GM19468 (cell line): Measurements from ENCODE around the gene TP53.

Experiments
- ATAC-seq: cut with Tn5 transposase; IDR thresholded peaks from one replicate; pipeline ENCODE4 v1.9.1; 2021; ENCODE audit warnings: mild to moderate bottlenecking, moderate library complexity, moderate number of reproducible peaks; ENCODE audit not compliant: unreplicated experiment; ENCODE audit errors: extremely low read depth

The TP53 gene

DNA sequence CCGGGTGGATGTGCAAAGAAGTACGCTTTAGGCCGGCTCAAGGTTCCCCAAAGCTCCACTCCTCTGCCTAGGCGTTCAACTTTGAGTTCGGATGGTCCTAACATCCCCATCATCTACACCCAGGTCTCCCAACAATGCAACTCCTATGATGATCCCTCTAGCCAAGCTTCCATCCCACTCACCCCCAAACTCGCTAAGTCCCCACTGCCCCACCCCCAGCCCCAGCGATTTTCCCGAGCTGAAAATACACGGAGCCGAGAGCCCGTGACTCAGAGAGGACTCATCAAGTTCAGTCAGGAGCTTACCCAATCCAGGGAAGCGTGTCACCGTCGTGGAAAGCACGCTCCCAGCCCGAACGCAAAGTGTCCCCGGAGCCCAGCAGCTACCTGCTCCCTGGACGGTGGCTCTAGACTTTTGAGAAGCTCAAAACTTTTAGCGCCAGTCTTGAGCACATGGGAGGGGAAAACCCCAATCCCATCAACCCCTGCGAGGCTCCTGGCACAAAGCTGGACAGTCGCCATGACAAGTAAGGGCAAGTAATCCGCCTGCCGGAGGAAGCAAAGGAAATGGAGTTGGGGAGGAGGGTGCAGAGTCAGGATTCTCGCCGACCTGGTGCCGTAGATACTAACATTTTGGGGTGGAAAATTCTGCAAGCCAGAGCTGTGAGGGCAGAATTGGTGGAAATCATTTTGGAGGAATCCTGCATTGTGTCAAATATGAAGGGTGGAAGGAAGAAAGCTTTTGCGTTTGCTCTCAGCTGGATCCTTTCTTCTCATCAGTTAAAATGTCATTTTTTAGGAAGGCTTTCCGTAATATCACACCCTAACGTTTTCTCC is at the start of gene TP53:
Gene TP53, minus strand, starts transcription at position 419 of the 836 bp plus-strand sequence. CDS start 10,896 bp downstream, outside the sequence.
- no peak for ATAC-seq

DNA sequence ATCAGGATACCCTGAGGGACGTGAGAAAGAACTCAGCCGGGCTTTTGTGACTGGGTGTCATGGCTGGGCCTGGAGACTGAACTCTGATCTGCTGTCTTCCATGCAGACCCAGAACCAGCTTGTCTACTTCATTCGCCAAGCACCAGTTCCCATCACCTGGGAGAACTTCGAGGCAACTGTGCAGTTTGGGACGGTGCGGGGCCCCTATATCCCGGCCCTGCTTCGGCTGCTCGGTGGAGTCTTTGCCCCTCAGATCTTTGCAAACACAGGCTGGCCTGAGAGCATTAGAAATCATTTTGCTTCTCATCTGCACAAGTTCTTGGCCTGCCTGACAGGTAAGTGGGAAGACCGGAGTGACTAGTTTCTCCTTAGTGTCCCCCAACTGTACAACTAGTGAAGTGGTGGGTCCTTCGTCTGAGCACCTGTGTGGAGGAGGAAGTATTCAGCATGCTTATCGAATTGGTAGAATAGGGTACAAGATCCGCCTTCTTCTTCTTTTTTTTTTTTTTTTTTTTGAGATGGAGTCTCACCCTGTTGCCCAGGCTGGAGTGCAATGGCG is 45.8 kb upstream of the TP53 start:
- no peak for ATAC-seq

DNA sequence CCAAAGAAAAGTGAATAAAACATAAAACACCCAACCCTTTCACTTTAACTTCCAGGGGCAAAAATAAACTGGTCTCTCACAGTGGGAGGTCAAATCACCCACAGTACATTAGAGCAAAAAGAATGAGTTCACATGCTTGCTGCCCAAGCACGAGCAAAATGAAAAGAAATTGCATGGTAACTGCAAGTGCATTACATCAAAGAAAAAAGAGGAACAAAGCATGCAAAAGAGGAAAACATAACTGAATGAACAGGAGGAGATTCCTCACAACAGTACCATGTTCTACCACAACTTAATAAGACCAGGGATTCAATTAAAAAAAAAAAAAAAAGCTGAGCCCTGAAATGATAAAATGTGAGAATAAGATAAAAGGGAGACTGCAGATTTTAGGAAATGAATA is 42.5 kb upstream of the TP53 start:
- no peak for ATAC-seq

DNA sequence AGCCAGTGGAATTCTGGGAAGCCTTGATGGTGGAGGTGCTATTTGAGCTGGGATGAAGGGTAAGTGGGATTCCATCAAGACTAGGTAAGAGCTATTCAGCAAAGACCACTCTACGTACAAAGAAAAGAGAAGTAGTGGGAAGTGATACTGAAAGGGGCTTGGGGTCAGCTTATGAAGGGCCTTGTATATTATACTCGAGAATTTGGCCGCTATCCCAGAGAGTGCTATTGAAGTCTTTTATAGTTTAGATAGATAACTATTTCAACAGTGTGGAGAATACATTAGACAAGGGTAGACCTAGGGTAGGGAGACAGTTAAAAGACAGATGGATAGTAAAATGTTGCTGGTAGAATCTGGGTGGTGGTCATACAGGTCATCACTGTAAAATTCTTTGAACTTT is 40.6 kb upstream of the TP53 start:
- ATAC-seq = no peak

DNA sequence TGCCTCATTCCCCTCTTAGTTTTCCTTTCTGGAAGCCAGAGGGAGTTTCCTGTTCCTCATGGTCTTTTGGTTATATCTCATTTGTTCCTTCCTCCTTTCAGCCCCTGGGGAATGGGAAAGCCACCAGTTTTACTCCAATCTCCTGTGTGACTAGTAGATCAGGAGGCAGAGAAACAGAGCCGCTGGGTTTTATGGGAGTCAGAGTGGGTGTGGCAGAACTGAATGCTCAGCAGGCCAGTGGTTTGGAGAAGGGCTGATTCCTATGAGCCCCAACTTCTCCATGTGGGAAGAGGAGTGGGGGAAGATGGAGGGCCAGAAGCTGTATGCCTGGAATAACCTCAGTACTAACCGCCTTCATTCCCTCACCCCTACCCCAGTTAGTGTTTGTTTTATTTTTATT is 34.3 kb upstream of the TP53 start:
- ATAC-seq = no peak

DNA sequence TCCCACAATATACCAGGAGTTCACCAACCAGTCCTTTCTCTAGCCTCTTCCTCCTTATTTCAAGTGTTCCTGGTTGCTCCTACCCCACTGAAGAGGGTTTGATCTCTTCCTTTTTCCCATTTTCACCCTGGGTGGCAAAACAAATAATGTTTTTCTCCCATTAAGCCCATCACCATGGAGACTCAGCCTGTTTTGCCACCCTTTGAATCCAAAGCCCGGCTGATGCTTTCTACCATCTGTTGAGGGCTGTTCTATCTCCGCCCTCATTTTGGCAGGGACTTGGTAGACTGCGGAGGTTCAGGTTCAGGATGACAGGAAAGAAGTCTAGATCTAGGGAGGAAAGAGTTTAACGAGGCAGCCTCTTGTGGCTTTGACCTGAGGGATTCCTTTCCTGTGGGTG is 32.8 kb upstream of the TP53 start:
- no peak for ATAC-seq

DNA sequence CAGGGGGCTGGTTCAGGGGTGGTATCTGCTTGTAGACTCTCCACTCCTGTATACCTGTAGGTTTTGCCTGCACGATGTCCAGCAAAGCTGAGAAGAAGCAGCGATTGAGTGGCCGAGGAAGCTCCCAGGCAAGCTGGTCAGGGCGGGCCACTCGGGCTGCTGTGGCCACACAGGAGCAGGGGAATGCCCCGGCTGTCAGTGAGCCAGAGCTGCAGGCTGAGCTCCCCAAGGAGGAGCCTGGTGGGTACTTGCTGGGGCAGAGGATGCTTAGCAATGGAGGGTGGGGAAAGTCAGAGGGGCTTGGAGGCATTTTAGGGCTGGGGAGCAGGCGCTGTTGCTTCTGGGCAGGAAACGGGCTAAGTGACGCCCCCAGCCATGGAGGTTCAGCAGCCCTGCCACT is 32.4 kb upstream of the TP53 start:
- no peak for ATAC-seq

DNA sequence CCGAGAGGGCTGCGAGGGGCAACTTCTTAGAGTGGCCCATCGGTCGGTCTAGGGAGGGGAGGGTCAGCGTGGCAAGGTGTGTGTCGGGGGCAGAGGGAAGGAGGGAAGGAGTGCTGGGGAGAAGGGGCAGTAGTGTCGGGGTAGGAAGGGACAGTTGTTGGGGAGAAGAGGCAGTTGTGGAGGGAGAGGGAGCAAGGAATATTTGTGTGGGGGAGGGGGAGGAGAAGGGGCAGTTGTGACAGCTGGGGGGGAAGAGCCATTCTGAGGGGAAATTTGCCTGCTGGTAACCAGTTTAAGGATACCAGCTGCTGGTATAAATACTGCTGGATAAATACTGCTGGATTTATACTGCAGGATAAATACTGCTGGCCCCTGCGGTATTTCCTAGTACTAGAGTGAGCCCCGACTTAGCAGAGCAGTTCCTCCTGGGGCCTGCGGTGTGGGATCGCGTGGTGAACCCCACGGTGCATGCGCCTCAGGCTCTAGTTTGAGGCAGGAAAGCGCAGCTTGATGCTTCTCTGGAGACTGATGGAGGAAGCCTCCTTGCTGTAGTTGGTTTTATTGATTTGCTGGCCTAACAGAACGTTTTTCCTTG is 30.6 kb upstream of the TP53 start:
- no peak for ATAC-seq

DNA sequence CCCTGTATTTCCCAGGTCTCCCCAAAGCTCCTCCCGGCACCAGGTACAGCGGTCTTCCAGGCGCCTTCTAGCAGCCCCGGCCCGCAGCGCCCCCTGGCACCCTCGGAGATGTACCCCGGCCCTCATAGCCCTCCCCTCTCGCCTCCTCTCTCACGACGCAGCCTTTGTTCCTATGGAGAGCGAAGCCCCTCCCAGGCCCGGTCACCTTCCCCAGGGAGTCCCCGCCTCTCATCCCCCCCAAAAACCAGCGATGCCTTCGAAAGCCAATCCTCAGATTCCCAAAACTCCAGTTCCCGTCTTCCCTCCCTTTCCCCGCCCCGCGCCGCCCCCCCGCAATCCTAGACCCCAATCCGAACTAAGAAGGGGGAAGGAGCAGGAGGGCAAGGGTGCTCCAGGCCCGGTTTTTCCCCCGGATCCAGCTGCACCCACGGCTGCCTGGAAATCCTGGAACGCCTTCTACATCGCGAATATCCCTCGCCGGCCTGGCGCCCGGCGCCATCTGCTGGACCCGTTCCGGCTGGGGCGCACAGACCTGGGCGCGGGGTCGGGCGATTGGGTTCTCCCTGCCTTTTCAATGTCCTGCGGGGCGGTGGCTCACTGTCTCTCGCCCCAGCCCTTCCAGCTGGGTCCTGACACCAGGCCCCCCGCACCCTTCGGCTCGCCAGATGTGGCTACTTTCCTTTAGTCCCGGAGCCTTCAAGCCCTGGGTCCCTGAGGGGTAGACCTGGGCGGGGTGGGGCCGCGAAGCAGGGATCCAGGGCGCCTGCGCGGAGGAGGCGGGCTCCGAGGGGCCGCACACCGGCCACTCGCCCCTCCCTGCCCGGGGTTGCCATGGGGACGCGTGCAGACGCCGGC is 29.8 kb upstream of the TP53 start, which contains the start of gene DNAH2:
Gene DNAH2, plus strand, starts transcription at position 844 of the 855 bp plus-strand sequence. CDS start 1,991 bp downstream, outside the sequence.
- no peak for ATAC-seq

DNA sequence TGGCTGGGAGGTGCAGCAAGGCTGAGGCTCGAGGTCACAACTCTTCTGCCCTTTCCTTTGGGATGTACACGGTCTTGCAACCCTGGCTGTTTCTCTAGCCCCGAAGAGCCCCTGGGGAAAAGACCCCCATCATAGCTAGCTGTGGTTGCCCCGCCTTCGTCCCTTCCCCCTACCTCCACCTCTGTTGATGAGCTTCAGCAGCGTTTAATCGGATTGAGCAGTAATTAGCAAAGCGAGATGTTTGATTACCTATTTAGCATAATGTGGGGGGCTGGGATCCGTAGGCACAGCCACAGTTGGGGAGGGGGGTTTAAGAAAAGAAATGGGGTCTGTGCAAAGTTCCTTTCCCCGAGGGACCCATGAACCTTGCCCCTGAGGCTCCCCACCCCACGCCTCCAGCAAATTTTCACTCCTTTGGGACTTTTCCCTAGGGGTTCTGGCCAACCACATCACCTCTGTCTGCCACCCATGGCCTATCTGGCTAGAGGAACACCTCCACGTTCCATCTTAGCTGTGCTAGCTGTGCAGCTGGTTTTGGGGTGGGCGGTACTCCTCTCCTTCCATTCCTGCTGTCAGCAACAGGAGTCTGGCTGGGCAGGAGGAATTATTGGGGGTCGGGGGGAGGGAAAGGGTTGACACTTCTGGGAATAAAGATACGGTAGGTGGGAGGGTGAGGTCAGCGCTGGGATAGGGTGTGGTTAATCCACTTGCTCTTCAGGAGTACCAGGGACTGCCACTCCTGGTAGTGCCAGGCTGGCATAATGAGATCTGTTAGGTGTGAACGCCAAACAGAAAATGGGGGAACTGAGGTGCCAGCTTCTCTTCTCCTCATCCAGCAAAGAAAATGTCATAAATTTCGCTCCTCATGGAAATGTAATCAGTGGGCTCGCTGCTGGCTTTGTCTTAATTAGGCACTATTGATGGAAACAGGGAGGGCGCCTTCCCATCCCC is 28.9 kb upstream of the TP53 start:
- ATAC-seq = no peak

DNA sequence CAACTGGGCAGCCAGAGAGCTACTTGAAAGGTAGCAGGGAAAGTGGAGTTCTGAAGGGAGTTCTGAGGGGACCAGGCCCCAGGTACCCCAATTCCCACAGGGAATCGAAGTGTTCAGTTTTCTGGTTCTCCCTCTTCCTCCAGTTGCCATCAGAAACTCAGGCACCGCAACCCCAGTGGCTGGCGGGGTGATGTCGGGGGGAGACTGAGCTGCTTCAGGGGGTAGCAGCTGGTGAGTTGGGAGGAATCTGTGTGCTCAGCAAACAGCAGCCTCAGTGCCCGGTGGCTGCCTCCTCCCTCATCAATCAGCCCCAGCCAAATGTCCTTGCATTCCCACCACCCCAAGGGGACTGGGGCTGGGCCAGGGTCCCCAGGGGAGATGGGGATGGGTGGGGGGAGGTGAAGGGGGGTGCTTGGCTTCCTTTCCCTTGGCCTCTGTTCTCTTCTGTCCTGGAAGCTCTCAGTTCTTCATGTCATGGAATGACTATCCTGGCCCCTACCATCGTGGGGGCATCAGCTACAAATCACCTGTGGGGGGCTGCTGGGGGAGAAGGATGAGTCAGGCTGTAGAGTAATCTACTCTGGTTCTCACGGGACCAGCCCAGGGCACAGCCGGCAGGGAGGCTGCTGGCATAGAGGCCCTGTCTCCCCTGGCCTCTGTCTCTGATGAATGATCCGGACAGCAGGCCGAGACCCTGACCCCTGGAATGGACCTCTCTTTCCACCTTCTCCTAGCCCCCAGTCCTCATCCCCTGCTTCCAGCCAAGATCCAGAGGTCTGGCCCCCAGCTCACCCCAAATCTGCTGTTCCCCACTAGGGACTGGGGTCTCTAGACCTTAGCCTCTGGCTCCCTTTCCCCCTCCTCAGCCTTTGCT is 27.7 kb upstream of the TP53 start:
- ATAC-seq = no peak

DNA sequence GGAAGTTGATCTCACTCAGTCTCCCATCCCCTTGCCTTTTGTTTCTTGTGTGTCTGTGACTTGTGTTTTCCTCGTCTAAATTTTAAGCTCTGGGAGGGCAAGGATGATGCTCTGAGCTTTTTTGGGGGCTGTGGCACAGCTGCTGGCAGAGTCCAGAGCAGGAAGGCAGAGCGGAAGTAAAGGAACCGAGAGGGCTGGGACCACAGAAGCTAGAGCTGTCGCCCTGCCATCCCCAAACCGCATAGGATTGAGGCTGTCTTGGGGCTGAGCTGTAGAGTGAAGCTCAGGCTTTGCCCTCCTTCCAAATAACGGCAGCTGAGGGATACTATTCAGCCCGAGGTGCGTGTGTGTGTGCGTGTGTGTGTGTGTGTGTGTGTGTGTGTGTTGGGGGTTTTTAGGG is 26.5 kb upstream of the TP53 start:
- ATAC-seq = no peak

DNA sequence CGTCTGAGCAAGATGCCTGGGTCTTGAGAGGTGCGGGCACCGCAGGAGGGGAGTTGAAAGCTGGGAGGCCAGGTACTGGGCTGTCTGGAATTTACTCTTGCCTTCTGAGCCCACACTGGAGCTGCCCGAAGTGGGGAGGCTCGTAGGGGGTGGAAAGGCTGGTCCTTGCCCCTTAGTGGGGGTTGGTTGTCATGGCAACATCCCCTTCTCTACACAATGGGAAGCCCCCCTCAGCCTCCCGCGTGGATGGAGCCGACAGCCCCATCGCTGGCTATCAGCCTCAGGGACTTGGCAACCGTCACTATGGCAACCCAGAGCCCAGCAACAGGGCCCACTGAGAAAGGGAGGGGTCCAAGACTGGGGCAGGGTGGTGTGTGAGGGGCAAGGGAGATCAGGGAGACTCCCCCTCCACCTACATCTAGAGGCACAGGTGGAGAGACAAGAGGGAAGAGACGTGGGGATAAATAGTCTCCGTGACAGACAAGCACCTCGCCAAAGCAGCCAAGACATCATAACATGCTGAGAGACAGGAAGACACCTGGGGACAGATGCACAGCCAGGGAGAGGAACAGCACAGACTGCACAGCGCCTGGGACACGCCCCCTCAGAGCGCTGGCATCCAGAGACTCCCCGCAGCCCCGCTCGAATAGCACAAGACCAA is 25.0 kb upstream of the TP53 start:
- no peak for ATAC-seq

DNA sequence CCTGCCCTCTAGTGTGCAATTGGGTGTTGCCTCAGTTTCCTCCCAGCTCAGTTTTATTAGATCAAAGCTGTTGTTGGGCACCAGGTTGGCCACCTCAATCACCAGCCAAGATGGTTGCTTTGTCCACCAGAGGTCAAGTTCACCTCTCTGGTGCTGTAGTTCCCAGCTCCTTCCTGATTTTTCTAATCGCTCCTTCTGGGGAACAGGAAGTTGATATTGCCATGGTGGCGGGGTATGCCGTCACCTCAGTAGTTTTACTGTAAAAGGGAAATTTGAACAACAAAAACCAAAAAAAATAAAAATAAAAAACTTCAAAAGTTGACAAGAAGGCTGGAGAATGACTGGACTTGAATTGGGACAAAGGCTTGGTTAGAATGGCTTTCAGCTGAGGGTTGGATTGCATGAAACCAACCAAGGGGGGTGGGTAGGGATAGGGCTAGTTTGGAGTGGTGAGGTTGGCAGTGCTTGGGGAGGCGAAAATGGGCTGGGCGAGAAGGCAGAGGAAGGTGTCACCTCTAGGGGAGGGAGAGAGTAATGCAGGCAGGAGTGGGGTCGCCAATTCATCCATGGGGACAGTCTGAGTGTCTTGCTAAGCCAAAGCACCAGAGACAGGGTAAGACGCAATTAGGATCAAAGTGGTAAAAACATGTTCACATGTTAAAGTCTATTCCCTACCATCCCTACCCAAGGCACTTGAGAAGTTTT is 23.9 kb upstream of the TP53 start:
- no peak for ATAC-seq

DNA sequence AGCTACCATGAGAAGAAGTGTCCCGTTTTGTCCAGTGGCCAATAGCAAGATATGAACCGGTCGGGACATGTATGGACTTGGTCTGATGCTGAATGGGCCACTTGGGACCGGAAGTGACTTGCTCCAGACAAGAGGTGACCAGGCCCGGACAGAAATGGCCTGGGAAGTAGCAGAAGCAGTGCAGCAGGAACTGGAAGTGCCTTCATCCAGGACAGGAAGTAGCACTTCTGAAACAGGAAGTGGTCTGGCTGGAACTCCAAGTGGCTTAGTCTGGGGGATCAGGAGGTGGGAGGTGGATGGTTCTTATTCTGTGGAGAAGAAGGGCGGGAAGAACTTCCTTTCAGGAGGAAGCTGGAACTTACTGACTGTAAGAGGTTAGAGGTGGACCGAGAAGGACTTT is 23.0 kb upstream of the TP53 start:
- ATAC-seq = no peak

DNA sequence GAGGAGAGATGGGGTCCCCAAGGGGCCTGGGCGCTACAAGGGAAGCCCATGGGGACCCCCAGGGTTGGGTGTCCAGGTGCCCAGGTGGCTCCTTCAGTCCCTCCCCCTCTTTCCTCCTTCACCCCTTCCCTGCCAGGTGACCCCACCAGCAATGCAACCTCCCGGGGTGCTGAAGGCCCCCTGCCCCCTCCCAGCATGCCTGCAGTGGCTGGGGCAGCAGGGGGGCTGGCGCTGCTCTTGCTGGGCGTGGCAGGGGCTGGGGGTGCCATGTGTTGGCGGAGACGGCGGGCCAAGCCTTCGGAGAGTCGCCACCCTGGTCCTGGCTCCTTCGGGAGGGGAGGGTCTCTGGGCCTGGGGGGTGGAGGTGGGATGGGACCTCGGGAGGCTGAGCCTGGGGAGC is 21.7 kb upstream of the TP53 start:
- ATAC-seq = no peak
